LNCaP clone FGC (cell line): Measurements from ENCODE around the gene TEDC2.

ENCODE experiments used
- DNase-seq: peaks from one replicate; pipeline ENCODE4 v3.0.0-alpha.2; 2011; ENCODE audit warnings: low read depth
- H3K4me3 ChIP-seq: 2 replicates; pipeline ENCODE4 v1.5.1; 2011; ENCODE audit warnings: mild to moderate bottlenecking, low read depth, low read length, control low read depth
- TF ChIP-seq, protein P1 (sequence below): IDR thresholded peaks from 2 replicates; pipeline ENCODE4 v1.5.1; 2012; ENCODE audit warnings: mild to moderate bottlenecking; ENCODE audit not compliant: control insufficient read depth, insufficient read depth; ENCODE audit errors: extremely low read depth

The TEDC2 gene

DNA sequence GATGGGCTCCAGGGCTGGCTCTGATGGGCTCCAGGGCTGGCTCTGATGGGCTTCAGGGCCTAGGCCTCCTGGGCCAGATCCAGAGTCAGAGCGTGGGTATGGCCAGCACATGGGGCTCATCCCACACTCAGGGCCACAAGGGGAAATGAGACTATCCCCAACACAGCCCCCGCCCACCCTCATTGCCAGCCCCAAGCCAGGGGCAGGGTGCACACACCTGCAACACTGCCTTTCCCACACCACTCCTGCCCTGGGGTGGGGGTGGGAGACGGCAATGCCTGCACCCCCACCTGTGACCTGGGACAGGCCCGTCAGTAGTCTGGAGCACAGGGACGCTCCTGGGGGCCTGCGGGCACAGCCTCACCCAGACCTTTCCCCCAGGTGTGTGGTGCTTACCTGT lies 39.5 kb downstream of the TEDC2 start:
- TF ChIP-seq, protein P1, sequence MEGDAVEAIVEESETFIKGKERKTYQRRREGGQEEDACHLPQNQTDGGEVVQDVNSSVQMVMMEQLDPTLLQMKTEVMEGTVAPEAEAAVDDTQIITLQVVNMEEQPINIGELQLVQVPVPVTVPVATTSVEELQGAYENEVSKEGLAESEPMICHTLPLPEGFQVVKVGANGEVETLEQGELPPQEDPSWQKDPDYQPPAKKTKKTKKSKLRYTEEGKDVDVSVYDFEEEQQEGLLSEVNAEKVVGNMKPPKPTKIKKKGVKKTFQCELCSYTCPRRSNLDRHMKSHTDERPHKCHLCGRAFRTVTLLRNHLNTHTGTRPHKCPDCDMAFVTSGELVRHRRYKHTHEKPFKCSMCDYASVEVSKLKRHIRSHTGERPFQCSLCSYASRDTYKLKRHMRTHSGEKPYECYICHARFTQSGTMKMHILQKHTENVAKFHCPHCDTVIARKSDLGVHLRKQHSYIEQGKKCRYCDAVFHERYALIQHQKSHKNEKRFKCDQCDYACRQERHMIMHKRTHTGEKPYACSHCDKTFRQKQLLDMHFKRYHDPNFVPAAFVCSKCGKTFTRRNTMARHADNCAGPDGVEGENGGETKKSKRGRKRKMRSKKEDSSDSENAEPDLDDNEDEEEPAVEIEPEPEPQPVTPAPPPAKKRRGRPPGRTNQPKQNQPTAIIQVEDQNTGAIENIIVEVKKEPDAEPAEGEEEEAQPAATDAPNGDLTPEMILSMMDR, result no peak
- H3K4me3 ChIP-seq, result no peak overlapping the region
- no peak for DNase-seq

DNA sequence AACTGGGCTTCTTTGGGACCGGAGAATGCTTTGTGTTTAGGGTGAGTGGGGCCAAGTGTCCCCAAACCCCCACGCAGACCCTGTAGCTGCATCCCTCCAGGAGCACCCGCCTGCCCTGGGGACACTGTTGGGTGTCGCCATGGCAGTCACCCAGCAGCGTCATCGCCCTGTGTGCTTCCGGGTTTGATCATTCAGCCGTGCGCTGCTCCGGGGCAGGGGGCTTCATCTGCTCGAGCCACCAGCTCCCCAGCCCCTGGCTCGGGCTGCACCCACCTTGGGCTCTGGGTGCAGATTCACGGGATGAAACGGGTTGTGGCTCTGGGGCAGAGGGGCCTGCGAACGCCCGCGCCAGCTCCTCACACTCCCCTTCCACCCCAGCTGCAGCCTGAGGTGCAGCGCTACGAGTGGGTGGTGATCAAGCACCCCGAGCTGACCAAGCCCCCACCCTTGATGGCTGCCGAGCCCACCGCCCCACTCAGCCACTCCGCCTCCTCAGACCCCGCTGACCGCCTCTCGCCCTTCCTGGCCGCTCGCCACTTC lies 40.1 kb downstream of the TEDC2 start:
- DNase-seq, result no peak
- TF ChIP-seq, protein P1, result no peak
- H3K4me3 ChIP-seq, result no peak overlapping the region

DNA sequence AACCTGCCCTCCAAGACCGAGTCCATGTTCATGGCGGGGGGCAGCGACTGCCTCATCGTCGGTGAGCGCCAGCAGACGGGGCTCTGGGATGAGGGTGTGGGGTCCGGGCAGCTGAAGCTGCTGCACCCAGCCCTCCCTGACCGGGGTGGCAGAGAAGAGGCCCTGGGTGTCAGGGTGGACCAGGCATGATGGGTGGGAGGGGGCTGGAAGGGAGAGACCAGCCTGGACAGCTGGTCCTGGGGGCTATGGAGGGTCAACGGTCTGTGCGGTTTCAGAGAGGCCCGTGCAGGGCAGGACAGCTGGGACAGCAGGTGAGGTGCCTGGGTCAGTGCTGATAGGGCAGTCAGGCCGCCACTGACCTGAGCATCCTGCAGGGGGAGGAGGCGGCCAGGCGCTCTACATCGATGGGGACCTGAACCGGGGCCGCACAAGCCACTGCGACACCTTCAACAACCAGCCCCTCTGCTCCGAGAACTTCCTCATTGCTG lies 40.6 kb downstream of the TEDC2 start:
- TF ChIP-seq, protein P1, result no peak
- no peak overlapping the region for H3K4me3 ChIP-seq
- no peak for DNase-seq

DNA sequence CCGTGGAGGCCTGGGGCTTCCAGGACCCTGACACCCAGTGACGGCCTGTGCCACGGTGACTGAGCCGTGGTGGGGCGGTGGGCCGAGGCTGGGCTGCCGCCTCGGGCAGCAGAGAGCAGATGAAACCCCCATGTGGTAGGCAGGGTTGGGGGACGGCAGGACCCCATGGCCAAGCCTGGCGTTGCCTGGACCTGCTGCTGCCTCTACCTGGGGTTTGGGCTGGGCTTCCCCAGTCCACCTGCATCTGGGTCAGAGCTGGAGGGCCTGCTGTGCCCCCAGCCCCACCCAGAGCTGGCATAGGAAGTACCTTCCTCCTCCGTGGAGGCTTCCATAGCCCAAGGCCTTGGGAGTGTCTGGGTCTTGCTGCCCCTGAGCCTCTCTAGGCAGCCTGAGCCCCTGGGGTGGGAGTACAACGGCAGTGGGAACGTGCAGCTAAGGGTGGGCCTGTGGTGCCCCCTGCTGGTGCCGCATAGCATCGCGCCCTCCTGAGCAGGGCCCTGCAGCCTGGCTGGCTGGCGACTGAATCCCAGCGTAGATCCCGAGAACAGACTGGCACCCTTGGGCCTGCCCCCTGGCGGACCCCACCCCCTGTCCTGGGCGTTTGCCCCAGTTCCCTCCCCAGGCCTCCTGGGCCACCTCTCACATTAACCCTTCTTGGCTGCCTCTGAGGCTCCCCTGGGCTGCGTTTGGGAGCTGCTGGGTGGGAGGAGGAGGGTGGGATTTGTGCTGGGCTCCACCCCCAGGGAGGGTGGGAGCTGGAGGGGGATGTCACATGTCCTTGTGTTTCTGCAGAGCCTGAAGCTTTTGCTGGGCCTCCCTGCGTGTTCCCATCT lies 41.2 kb downstream of the TEDC2 start:
- TF ChIP-seq, protein P1, result peak; percentile 97
- DNase-seq, result no peak
- no peak overlapping the region for H3K4me3 ChIP-seq

DNA sequence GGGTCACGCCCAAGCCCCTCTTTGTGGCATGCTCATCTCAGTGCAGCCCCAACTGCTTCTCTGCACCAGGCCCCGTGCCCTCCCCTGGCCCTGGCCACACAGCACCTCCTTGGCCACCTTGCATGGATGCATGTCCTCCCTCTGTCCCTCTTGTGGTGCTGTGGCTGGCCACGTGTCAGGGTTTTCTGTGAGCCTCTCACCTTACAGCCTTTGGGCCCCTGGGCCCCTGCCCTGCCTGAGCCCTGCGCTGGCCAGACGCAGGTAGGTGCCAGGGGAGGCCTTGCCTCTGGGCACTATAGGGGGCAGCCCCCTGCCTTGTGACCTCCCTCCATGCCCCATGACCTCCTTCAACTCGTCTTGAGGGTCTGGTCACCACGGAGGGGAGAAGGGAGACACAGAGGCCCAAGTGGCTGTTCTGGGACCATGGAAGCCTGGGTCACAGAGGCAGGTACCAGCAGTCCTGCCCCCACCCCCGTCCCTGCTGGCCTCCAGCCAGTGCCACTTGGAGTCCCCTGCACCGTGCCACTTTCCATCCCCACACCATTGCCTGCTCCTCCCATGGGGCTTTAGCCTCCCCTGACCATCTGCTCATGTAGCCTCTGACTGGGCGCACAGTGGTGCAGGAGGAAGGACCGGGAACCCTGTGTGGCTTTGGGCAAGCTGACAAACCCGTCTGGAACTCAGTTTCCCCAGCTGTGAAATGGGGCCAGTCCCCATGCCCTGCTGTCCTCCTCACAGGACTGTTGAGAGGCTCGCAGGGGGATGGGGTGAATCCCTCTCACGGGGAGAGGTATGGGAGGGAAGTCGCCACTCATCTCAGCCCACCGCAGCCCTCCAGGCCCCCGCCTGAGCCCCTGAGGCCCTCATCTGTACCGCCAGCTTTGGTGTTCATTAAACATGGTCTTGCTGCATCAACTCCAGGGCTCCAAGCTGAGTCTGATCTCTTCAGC lies 42.3 kb downstream of the TEDC2 start:
- TF ChIP-seq, protein P1, result no peak
- H3K4me3 ChIP-seq, result no peak overlapping the region
- no peak for DNase-seq

DNA sequence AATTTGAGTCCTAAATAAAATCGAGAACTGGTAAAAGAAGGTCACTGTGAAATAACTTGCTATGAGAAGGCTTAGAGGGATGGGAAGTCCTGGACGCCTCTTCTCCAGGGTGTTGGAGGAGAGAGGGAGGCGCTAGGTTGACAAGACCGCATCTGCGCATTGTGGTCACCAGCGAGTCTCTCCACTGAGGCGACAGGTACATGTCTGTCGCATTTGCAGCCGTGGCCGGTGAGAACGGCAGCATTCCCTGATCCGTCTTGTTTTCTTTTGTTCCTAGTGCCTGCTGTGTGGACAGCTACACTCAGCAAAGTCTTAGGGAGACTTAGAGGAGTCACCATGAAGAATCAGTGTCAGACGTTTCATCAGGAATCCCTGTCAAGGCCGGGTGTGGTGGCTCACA lies 45.8 kb downstream of the TEDC2 start:
- TF ChIP-seq, protein P1, result no peak
- DNase-seq, result no peak

More for the DNA sequence above, 45.8 kb downstream of the TEDC2 start:
- H3K4me3 ChIP-seq, result no peak overlapping the region
